B cell (primary cell): ENCODE data around the gene MLF2. TPM values are rescaled to one million over a fixed set of nuclear protein-coding genes. Genes with fewer than 3 reads are reported as not detected.

ENCODE experiments used
- ATAC-seq: fragments of 200-7000 bp; cut with Tn5 transposase; one replicate; pipeline ENCODE4 v1.10.0; 2021; ENCODE audit warnings: low read depth, mild to moderate bottlenecking, moderate number of reproducible peaks, moderate library complexity
- CTCF ChIA-PET: fragments of 350-600 bp; sonication (Branson Sonifier 250); formaldehyde crosslinking; loops from one replicate; lab custom pipeline; 2021; ENCODE audit warnings: antibody characterized with exemption, inconsistent platforms; lab: Charles Lee
- POLR2A ChIA-PET: fragments of 350-600 bp; sonication (Branson Sonifier 250); formaldehyde crosslinking; loops from one replicate; lab custom pipeline; 2021; ENCODE audit warnings: antibody characterized with exemption; lab: Charles Lee
- DNase-seq: peaks from one replicate; pipeline ENCODE4 v3.0.0; 2013
- H2AFZ ChIP-seq: 2 replicates; pipeline ENCODE4 v1.6.1; 2012; ENCODE audit warnings: mild to moderate bottlenecking, low read depth, low read length; ENCODE audit not compliant: insufficient read depth, poor library complexity, severe bottlenecking
- H3K27ac ChIP-seq, 2 donors: 1 replicate in 1 of 2; 2 replicates in 1 of 2; pipeline ENCODE4 v1.5.1; 2012 to 2013; ENCODE audit warnings: low read length in 2 of 2, mild to moderate bottlenecking in 2 of 2, moderate library complexity in 1 of 2
- H3K27me3 ChIP-seq, 4 experiments: fragments of 200-600 bp in 1 of 4; sonication (generic) in 1 of 4; replicated peaks in 1 of 4; 1 replicate in 2 of 4; 2 replicates in 2 of 4; pipeline versions ENCODE4 v1.6.1 to v1.7.0; 2013 to 2016; ENCODE audit warnings: low read length in 3 of 4, mild to moderate bottlenecking in 2 of 4, mixed read lengths in 1 of 4, moderate library complexity in 1 of 4; ENCODE audit not compliant: insufficient read depth in 4 of 4, control insufficient read depth in 3 of 4; ENCODE audit errors: control extremely low read depth in 1 of 4
- H3K36me3 ChIP-seq, 2 experiments: replicated peaks in 1 of 2; 1 replicate in 1 of 2; 2 replicates in 1 of 2; pipeline versions ENCODE4 v1.6.1 to v1.7.1; 2013; ENCODE audit warnings: low read length in 1 of 2; ENCODE audit not compliant: insufficient read depth in 2 of 2, control insufficient read depth in 1 of 2; ENCODE audit errors: control extremely low read depth in 1 of 2, extremely low read depth in 1 of 2
- H3K4me1 ChIP-seq, 2 donors: fragments of 200-600 bp in 1 of 2; sonication (generic) in 1 of 2; 1 replicate in 1 of 2; 2 replicates in 1 of 2; pipeline versions ENCODE4 v1.5.1 to v1.6.1; 2013 to 2017; ENCODE audit warnings: low read length in 2 of 2; ENCODE audit not compliant: control insufficient read depth in 2 of 2, insufficient read depth in 2 of 2
- H3K4me2 ChIP-seq: replicated peaks from 2 replicates; pipeline ENCODE3; 2012; ENCODE audit warnings: mild to moderate bottlenecking, low read depth, low read length; ENCODE audit not compliant: poor library complexity, severe bottlenecking
- H3K4me3 ChIP-seq, 5 experiments: fragments of 200-600 bp in 1 of 5; sonication (generic) in 1 of 5; 1 replicate in 3 of 5; 2 replicates in 2 of 5; pipeline versions ENCODE4 v1.5.1 to v1.7.0; 2011 to 2016; ENCODE audit warnings: low read length in 4 of 5, mild to moderate bottlenecking in 4 of 5, low read depth in 2 of 5, control low read depth in 1 of 5, moderate library complexity in 1 of 5; ENCODE audit not compliant: insufficient read depth in 1 of 5; ENCODE audit errors: control extremely low read depth in 1 of 5, extremely low read depth in 1 of 5
- H3K79me2 ChIP-seq: fragments of 200-600 bp; sonication (generic); one replicate; pipeline ENCODE4 v1.6.0; 2016; ENCODE audit warnings: low read length; ENCODE audit not compliant: control insufficient read depth, insufficient read depth
- H3K9ac ChIP-seq: fragments of 200-600 bp; sonication (generic); 2 replicates; pipeline ENCODE4 v1.6.1; 2017; ENCODE audit warnings: mild to moderate bottlenecking, low read length, moderate library complexity
- H3K9me3 ChIP-seq, 3 donors: one replicate each; pipeline versions ENCODE4 v1.6.1 to v1.7.1; 2013; ENCODE audit warnings: low read length in 2 of 3; ENCODE audit not compliant: control insufficient read depth in 2 of 3, insufficient read depth in 1 of 3; ENCODE audit errors: control extremely low read depth in 1 of 3
- H4K20me1 ChIP-seq: 2 replicates; pipeline ENCODE4 v1.6.0; 2012; ENCODE audit warnings: mild to moderate bottlenecking, low read length; ENCODE audit not compliant: insufficient read depth, control insufficient read depth, poor library complexity, severe bottlenecking
- H3K27ac Mint-ChIP-seq: one replicate; pipeline ENCODE4 v1.8.0; 2021; ENCODE audit warnings: mixed read lengths
- H3K27me3 Mint-ChIP-seq: one replicate; pipeline ENCODE4 v1.8.0; 2021; ENCODE audit warnings: mixed read lengths
- H3K4me1 Mint-ChIP-seq: one replicate; pipeline ENCODE4 v1.8.0; 2021; ENCODE audit warnings: mixed read lengths
- H3K4me3 Mint-ChIP-seq: one replicate; pipeline ENCODE4 v1.8.0; 2021; ENCODE audit warnings: mixed read lengths
- H3K9me3 Mint-ChIP-seq: one replicate; pipeline ENCODE4 v1.8.0; 2022; ENCODE audit warnings: mixed read lengths; ENCODE audit not compliant: insufficient read depth
- EZH2 ChIP-seq: IDR thresholded peaks from 2 replicates; pipeline ENCODE4 v1.6.1; 2012; ENCODE audit warnings: borderline replicate concordance, low read depth, mild to moderate bottlenecking, moderate library complexity, low read length; ENCODE audit not compliant: insufficient read depth, poor library complexity, severe bottlenecking
- WGBS: methylation state at CpG from one replicate; pipeline ENCODE4 v1.1.5; 2013; ENCODE audit warnings: missing lambda C conversion rate; ENCODE audit not compliant: insufficient coverage; 5-methylcytosine and 5-hydroxymethylcytosine counted together
- intact Hi-C: fragments of 100-400 bp; cut with micrococcal nuclease; formaldehyde crosslinking; loops from one replicate; pipeline ENCODE4 v1.10.0; 2022
- polyA plus RNA-seq: library from polyadenylated mRNA; depleted of rRNA; stranded (reverse); fragments of >200 nt; gene quantifications from 2 replicates; pipeline ENCODE4 v1.2.3, GENCODE V29; 2012
- total RNA-seq, 2 donors: library from RNA; stranded (reverse); fragments of 120-200 nt in 1 of 2; gene quantifications; 1 replicate in 1 of 2; 2 replicates in 1 of 2; pipeline versions ENCODE4 v1.2.3 to v1.2.4, GENCODE V29; 2013 to 2022
- TF ChIP-seq, protein P1 (sequence below): fragments of 200-600 bp; IDR thresholded peaks from one replicate; pipeline ENCODE4 v1.8.0; 2022; ENCODE audit warnings: antibody characterized with exemption, mild to moderate bottlenecking

The MLF2 gene
- total and polyA plus RNA-seq, 2 donors (not counting 1 experiment from before 2014, with no cell fraction given), result 97.2 to 190 TPM

DNA sequence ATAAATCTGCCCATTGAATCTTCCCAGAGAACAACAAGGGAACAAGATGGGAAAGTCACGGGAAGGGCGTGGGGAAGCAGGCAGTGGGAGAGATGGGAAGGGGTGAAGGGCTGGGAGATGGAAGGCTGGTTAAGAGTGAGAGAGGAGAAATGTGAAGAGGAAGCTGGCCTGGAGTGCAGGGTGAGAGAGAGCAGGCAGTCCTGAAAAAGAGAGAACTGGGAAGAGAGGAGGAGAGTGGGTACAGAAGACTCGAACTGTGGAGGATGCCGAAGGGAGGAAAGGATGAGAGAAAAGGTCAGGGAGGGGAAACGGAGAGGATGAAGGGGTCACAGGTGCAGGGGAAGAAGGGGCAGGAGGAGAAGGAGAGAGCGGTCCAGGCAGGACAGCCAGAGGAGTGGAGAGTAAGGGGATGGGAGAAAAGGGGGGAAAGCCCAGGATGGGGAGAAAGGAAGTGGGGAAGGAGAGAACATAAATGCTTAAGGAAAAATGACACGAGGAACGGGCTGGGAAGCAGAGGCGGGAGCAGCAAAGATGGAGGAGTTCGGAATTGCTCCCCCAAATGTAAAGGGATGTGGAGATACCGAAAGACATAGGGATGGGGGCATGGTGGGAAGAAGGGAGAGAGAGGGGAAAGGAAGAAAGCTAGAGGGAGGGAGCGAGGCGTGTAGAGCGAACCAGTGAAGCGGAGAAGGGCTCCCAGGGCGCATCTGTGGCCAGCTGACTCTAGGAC is 53.5 kb downstream of the MLF2 start:
- intact Hi-C loops, result no loop called here
- peaks cover 58% of the 10 kb centered on the region for H3K4me1 Mint-ChIP-seq

DNA sequence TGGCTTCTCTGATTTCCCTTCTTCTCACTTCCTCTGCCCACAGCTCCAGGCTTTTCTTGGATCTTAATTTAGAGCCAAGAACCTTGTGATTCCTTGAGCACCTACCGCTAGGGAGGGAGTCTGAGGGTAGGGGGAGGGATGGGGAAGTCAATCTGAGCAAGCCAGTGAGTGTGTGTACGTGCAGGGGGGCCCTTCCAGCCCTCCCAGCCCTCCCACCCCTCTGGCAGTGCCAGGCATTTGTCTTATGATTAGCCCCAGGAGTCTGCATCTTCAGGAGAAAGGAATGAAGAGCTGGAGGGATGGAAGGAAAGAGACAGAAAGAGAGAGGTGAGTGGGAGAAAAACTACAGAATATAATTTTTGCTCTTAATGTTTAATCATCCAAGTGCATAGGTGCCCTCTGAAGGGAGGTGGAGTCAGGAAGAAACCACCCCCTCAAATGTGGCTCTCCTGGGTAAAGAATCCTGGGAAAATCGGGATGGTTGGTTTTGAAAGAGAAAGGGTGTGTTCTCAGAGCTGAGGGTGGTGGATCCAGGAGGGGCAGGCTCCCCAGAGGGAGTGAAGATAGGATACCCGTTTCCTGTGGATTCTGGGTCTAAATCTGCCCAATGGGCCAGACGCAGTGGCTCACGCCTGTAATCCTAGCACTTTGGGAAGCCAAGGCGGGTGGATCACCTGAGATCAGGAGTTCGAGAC is 54.4 kb downstream of the MLF2 start:
- Mint-ChIP-seq H3K4me1 (peaks cover 60% of the 10 kb centered on the region), H3K27ac (peak overlapping the region; percentile 83), H3K4me3 (peak overlapping the region; percentile 48), H3K9me3 (no peaks in the 10 kb centered on the region), H3K27me3 (peaks cover 20% of the 10 kb centered on the region)
- DNase-seq (no peak), ATAC-seq (no peak)
- 82% methylated on average over 6 of the region's 8 CpGs for WGBS
- ChIA-PET POLR2A (interaction anchor here (0.6 to 0.7 kb wide), 4 partner anchors 9 to 571 kb away, joined by 3 to 5 read pairs (median 4); no protein-coding TSS in a partner anchor), CTCF (interaction anchor here (1.0 to 2.5 kb wide), 8 partner anchors 8 to 145 kb away, joined by 3 to 7 read pairs (median 5); partner anchors contain the start of gene ZNF384)
- intact Hi-C loops, result no loop called here
- peaks cover 0 to 3% (median 0%) of the 10 kb centered on the region in 3 donors for H3K9me3 ChIP-seq
- no peak overlapping the region for H3K9ac ChIP-seq
- H3K4me2 ChIP-seq, result peak overlapping the region; percentile 69
- no peaks in the 10 kb centered on the region for H4K20me1 ChIP-seq
- H3K4me3 ChIP-seq, result no peak overlapping the region
- H3K79me2 ChIP-seq, result peaks cover 2% of the 10 kb centered on the region
- peaks cover 51 to 55% of the 10 kb centered on the region in 2 donors for H3K4me1 ChIP-seq
- no peak for TF ChIP-seq EZH2
- TF ChIP-seq, protein P1, sequence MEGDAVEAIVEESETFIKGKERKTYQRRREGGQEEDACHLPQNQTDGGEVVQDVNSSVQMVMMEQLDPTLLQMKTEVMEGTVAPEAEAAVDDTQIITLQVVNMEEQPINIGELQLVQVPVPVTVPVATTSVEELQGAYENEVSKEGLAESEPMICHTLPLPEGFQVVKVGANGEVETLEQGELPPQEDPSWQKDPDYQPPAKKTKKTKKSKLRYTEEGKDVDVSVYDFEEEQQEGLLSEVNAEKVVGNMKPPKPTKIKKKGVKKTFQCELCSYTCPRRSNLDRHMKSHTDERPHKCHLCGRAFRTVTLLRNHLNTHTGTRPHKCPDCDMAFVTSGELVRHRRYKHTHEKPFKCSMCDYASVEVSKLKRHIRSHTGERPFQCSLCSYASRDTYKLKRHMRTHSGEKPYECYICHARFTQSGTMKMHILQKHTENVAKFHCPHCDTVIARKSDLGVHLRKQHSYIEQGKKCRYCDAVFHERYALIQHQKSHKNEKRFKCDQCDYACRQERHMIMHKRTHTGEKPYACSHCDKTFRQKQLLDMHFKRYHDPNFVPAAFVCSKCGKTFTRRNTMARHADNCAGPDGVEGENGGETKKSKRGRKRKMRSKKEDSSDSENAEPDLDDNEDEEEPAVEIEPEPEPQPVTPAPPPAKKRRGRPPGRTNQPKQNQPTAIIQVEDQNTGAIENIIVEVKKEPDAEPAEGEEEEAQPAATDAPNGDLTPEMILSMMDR, result no peak
- H3K36me3 ChIP-seq, result no peaks in the 10 kb centered on the region
- no peak overlapping the region for H3K27ac ChIP-seq
- H2AFZ ChIP-seq, result no peak overlapping the region
- peaks cover 4 to 24% (median 18%) of the 10 kb centered on the region in 4 experiments for H3K27me3 ChIP-seq

More for the DNA sequence above, 53.5 kb downstream of the MLF2 start:
- H3K9ac ChIP-seq, result peak overlapping the region; percentile 63
- ATAC-seq, result no peak
- peak overlapping the region; percentile 58 for H3K4me3 Mint-ChIP-seq
- ChIA-PET POLR2A (interaction anchor here (0.8 to 1.0 kb wide), 2 partner anchors 24 to 54 kb away, joined by 3 to 5 read pairs; partner anchors contain the start of genes COPS7A and MLF2), CTCF (interaction anchor here (0.6 to 2.5 kb wide), 8 partner anchors 10 to 412 kb away, joined by 3 to 7 read pairs (median 4); partner anchors contain the start of gene ZNF384)
- no peak overlapping the region for H3K27ac ChIP-seq
- H3K36me3 ChIP-seq, result no peaks in the 10 kb centered on the region
- H3K27me3 Mint-ChIP-seq, result peaks cover 25% of the 10 kb centered on the region
- H3K9me3 ChIP-seq, result peaks cover 0 to 3% (median 0%) of the 10 kb centered on the region in 3 donors
- H3K4me1 ChIP-seq, result peaks cover 51 to 55% of the 10 kb centered on the region in 2 donors
- H3K4me2 ChIP-seq, result peak overlapping the region; percentile 99
- H4K20me1 ChIP-seq, result no peaks in the 10 kb centered on the region
- H2AFZ ChIP-seq, result peak overlapping the region; percentile 82
- H3K4me3 ChIP-seq, result peak overlapping the region in 4 of 5 experiments; percentile 32 to 65 (median 57)
- peak overlapping the region; percentile 1 for H3K27ac Mint-ChIP-seq
- no peaks in the 10 kb centered on the region for H3K9me3 Mint-ChIP-seq
- H3K79me2 ChIP-seq, result no peaks in the 10 kb centered on the region
- DNase-seq, result no peak
- H3K27me3 ChIP-seq, result peaks cover 4 to 33% (median 26%) of the 10 kb centered on the region in 4 experiments
- TF ChIP-seq EZH2, result no peak
- WGBS, result 40% methylated on average over 14 of the region's 16 CpGs
